Suppressor macrophage treated with lipopolysaccharide for 1 hour (primary cell): Measurements from ENCODE around the gene TAS2R7.
"Not testable (repeated sequence)": the region's sequence is repeated elsewhere in the genome, so short reads cannot be mapped to it uniquely, and the experiment has no call there.

Experiments
- DNase-seq, 3 donors: peaks; one replicate each; pipeline ENCODE4 v3.0.0-alpha.2; 2020 to 2022

TAS2R7 gene, protein sequence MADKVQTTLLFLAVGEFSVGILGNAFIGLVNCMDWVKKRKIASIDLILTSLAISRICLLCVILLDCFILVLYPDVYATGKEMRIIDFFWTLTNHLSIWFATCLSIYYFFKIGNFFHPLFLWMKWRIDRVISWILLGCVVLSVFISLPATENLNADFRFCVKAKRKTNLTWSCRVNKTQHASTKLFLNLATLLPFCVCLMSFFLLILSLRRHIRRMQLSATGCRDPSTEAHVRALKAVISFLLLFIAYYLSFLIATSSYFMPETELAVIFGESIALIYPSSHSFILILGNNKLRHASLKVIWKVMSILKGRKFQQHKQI

DNA sequence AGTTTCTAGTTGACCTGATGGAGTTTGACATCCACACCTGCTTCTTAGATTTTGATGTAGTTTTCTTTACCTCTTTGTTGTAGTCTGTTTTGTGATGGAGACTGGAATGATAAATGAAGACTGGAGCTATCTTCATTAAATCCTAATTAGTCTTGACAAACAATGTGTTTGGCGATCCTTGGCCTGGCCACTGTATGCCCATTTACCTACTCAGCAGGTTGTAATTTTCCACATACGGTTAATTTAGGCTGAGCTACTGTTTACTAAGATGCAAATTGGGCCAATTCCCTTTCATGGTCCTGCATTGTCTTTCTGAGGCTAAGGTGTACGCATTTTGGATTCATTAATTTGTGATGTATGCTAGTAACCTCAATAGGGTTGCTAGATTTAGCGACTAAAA lies at the start of gene TAS2R7:
Gene TAS2R7 (minus strand): TSS at position 41 of the 400 bp plus-strand sequence. CDS start 57 bp downstream, outside the sequence.
- no peak for DNase-seq

DNA sequence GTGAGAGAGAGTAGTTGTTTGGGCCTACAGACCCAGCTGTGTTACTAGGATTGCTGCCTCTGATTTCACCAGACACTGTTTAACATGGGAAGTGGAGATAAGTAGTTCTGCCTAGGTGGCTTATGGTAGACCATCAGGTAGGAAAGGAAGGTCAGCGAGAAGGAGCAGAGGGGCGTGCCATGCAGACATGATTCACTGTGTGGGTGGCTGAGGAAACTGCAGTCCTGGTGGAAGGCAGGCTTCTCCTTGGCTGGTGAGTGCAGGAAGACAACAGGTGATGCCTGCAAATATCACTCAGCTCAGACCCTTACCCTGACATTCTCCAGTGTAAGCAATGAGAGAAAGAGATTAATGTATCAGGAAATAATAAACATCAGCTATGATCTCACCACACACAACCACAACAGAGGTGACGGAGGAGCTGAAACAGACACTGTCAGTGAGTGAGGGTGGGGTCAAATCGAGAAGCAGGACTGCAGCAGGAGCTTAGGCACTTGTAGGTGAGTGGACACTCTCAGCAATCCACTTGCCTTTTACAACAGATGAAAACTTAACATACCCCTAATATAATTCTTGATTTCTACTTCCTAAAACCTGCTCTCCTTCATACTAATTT lies 48.9 kb upstream of the TAS2R7 start:
- DNase-seq: no peak

DNA sequence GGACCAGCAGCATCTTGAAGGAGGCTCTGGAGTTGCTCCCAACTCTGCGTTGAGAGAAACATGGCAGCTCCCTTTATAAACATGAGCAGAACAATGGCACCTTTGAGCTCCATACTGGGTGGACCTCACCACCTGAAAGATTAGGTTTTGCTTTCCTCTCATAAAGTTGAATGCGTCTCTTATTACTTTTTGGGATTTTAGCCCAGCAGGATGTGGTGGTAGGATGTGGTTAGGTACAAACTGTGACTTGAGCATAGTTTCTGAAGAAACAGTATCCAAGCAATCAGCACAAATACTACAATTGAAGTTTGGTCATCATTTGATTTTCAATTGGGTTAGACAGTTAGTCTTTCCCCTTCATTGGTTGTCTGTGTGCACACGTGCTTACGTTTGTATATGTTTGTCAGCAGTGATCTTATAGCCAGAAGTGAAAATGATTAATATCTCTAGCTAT lies 47.0 kb upstream of the TAS2R7 start, which contains the start of gene PRR4:
Gene PRR4 (minus strand): TSS at position 51 of the 454 bp plus-strand sequence. CDS start 38 bp downstream, at position 13.
- no peak for DNase-seq

DNA sequence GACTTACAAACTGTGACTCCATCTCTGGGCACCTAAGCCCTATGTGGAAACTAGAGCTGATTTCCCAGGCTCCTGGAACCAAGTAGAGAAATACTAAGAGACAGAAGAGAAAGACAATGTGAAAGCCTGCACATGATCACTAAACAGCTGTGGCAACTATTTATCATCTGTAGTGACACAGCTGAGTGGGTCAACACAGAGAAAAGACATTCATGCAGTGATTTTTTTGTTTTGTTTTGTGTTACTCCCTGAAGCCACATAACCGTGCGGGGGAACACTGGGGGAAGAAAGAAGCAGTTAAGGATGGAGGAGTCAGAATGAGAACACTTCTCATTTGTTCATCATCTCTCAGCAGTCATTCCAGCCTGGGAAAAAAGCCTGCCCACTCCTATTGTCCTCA lies 45.3 kb upstream of the TAS2R7 start:
- DNase-seq: no peak

DNA sequence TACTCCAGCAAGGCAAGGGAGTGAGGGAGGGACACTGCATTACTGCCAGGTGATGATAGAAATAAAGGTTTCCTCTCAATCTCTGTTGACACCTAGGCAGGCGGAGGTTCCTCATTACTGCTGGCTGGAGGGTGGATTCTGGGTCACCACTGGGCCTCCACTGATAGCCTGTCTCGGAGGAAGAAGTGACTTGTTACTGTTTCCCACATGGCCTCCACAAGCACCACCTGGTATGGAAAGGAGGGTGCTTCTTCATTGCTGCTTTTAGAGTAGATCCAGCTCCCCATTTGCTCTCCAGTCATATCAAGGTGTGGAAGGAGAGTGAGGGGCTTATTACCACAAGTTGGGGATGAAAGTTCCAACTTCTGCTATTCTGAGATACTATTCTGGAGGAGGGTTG lies 40.4 kb upstream of the TAS2R7 start:
- no peak for DNase-seq

DNA sequence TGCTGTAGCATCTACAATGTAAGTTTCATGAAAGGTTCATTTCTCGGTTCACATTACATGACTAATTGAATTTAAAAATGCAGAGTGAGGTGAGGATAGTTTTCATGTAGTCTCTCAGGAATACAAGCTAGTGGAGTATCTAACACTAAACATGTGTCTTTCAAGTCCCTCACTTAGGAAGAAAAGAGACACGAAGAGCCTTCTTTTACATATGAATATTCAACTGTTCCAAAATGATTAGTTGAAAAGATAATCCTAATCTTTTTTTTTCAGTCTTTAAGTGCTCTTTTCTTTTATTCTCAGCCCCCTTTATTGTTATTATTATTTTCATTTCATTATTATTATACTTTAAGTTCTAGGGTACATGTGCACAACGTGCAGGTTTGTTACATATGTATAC lies 36.0 kb upstream of the TAS2R7 start:
- DNase-seq: no peak

DNA sequence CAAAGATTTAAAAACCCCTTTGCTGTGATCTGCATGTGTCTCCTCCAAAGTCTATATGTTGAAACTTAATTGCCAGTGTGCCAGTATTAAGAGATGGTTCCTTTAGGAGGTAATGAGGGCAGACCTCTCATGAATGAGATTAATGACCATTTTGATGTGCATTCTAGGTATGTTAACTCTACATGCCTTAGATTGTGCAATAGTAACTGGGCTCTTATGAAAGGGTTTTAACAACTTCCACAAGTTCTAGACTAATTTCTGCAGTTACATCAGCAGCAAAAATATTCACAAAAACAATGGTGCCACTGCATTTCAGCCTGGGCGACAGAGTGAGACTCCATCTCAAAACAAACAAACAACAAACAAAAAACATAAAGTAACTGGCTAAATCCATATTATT lies 27.6 kb upstream of the TAS2R7 start:
- no peak for DNase-seq

DNA sequence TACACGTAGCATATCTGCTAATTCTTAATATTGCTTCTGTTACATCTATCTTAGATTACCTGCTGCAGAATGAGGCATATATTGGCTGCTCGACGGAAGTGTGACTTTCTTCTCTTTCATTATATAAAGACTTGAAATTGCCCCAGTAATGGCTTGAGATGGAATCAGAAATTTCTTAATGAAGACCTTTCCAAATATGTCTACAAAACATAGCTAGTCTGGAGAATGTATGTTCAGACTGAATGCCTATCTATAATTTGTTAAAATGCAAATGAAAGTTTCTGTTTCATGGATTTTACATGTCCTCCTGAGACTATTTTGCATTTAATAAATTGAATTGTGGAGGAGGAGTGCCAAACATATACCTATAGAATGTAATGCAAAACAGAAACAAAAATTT lies 23.8 kb upstream of the TAS2R7 start, which contains the start of gene TAS2R10:
Gene TAS2R10 (minus strand): TSS at position 101 of the 400 bp plus-strand sequence. CDS start 89 bp downstream, at position 12.
- no peak for DNase-seq

DNA sequence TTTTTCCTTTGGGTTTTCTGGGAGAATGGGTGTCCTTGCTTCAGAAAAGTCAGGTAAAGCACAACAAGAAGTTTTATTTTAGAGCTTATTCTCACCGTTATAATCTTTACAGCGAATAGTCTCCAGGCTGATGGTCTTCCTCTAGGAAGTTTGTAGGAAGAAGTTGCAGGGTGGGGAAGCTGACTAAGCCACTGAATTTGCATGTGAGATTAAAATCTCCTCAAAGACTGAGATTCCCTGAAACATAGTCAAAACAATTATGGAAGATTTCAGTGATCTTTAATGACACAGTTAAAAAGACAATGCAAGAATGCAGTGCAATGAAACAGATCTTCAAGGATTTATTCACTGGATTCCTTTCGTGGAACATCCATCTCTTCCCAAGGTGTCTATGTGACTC lies 22.5 kb upstream of the TAS2R7 start:
- no peak for DNase-seq

DNA sequence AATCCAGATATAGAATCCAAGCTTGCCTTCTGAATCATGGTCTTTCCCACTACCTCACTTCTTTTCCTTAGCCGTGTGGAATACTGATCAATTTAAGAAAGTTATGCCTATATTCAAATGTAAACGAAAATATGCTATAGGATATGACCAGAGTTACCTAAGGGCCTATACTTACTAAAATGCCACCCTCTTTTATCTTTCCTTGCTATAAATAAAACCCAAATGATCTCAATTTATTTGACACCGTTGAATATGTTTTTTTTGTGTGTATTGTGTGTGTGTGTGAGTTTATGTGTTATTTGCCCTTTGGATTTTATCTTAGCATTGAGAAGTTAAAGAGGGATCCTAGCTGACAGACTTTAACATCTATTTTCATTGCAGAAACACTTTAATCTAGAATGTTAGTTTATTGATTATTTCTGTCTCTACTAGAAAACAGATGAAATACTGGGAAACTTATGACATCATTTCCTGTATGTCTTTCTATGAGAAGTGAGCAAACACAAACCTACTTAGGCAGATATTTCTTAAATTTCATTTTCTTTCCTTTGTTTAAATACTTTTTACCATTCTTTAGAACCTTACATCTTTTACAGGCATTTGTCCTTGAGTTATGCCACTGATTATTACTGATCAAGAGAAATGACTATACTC lies 9.6 kb upstream of the TAS2R7 start:
- no peak for DNase-seq

DNA sequence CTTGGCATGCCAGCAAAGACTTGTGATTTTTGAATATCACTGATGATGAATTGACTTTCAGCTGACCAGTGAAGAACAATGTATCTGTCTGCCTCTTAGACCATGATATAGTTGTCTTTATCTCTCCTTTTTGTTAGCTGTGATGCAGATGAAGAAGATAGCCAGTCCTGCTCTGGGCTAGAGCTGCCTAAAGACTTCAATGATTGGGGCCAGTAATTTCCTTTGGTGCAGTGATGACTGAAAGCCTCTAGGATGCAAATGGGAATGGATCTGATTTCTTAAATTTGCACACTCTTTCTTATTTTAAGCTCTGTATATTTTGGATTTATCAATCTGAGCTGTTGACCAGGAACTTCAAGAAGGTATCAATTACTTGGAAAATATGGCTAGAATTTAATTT lies 7.6 kb upstream of the TAS2R7 start, which contains the start of gene TAS2R9:
Gene TAS2R9 (minus strand): TSS at position 101 of the 400 bp plus-strand sequence. CDS start 93 bp downstream, at position 8.
- DNase-seq: no peak

DNA sequence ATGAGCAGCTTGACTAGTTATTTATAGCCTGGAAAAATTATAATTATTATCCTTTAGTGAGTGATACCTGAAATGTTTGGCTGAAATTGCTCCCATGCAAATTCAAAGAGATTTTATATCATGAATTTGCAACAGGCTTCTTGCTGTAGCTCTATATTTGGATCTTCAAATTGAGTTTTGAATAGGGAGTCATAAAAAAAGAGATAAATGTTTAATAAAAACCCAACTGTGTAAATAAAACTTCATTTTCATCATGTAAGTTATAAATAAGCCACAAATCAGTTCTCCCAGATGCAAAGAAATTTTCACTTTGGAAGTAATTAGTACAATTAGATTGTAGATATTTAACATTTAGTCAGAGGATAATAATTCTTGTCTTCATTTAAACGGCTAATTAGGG lies 4.8 kb upstream of the TAS2R7 start, which contains the start of gene TAS2R8:
Gene TAS2R8 (minus strand): TSS at position 101 of the 400 bp plus-strand sequence. CDS start 306 bp downstream, outside the sequence.
- no peak for DNase-seq

DNA sequence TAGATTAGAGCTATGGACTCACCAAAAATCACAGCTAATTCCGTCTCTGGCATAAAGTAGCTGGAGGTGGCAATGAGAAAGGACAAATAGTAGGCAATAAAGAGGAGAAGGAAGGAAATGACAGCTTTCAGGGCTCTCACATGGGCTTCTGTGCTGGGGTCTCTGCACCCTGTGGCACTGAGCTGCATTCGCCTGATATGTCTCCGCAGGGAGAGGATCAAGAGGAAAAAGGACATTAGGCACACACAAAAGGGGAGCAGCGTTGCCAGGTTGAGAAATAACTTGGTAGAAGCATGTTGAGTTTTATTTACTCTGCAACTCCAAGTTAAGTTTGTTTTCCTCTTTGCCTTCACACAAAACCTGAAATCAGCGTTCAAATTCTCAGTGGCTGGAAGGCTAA lies 686 bp downstream of the TAS2R7 start:
- no peak for DNase-seq

DNA sequence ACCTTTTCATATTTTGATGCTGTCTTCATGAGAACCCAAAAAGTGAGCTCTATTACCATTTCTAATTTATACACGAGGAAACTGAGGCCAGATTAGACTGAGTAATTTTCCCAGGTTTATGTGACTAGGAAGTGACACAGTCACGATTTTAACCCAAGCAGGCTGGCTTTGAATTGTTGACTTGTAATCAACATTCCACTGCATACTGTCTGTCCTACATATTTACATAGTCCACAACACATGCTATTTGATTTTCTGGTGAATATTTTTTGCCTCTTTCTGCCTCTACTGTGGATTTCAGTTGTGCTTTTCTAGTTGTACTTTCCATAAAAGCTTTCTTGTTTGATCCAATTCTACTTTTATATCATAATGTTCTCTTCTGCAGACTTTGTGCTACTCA lies 8.2 kb downstream of the TAS2R7 start:
- no peak for DNase-seq

DNA sequence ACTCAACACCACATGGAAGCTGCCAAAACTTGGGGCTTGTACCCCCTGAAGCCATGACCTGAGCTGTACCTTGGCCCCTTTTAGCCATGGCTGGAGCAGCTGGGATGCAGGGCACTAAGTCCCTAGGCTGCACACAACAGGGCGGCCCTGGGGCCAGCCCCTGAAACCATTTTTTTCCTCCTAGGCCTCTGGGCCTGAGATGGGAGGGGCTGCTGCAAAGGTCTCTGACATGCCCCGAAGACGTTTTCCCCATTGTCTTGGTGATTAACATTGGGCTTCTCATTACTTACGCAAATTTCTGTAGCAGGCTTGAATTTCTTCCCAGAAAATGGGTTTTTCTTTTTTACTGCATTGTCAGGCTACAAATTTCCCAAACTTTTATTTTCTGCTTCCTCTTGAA lies 10.7 kb downstream of the TAS2R7 start:
- not testable (repeated sequence) for DNase-seq

DNA sequence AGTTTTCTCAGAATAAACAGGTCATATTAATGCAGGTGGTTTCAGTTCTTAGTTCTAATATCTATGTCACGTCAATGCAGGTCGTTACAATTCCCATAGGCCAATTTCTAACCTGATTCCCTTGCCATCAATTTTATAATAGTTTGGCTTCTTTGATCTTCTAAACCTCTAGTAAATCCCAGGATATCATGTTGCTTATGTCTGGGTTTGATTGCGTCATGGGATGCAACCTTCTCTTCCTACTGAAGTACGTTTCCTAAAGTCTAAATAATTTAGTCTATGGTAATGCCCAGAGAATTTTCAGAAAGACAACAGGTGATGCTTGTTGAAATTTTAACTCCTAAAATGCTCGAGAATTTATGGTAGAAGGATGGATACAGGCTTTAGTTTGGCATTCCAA lies 19.2 kb downstream of the TAS2R7 start:
- no peak for DNase-seq

DNA sequence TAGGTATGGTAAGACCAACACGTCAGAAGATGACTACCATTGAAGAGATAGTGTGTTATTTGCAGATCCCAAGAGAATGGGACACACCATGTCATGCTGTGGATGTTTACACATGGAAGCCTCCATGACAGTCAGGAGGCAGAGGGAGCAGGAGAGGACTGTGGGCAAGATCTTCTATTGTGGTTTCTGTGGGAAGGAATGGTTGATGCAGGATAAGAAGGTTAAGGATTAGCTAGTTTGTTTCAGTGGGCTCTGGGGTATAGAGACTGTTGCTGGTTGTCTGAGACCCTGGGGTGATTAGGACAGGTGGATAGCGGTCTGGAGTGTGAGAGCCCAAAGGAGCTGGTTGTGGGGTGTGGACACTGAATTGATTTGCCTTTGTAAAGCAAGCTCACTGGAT lies 23.3 kb downstream of the TAS2R7 start:
- no peak for DNase-seq

DNA sequence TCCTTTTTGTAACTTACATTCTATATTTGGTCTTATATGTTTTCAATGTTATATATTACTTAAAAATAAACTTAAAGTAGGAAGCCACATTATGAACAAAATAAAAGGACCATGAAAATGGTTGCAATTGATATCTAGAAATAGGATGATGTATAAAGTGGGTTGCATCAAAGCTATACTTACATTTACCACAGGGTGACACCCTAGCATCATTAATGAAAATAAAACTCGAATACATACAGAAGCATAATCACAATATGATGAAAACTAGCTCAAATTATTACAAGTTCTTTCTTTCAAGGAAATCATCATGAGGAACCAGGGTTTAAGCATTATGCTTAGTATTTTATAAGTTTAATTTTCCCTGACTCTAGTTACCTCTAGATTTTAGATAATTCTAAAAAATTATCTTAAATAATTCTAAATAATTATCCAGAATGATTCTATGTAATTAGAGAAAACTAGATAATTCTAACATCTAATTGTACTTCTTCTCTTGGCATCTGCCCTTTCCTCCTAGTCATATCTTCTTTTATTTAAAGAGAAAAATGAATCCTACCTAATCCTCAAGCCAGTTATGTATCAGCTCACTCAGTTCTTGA lies 31.2 kb downstream of the TAS2R7 start:
- DNase-seq: peak; percentile 18 to 52 (median 45)

DNA sequence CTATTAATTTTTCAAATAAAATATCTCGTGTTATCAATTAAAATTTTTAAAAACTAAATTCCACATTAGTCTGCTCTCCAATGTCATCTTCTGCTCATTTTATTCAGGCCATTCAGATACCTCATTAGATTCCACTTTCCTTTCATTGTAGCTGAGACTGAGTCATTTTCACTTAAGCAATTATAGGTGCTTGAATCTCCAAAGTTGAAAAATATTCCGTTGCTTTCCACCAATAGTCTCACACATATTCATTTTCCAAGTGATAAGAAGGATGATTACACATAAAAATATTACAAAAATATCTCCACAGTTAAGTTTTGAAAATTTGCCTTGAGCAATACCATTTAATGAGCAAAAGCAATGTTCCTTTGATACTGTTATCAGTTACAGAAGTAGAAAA lies 42.8 kb downstream of the TAS2R7 start:
- no peak for DNase-seq

DNA sequence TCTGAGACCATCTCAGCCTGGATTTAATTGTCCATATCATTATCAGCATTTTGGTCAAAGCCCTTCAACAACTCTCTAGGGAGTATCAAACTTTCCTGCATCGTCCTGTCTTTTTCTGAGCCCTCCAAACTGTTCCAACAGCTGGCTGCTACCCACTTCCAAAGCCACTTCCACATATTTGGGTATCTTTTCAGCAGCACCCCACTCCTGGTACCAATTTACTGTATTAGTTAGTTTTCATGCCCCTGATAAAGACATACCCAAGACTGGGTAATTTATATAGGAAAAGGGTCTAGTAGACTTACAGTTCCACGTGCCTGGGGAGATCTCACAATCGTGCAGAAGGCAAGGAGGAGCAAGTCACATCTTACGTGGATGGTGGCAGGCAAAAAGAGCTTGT lies 46.2 kb downstream of the TAS2R7 start:
- DNase-seq: no peak

DNA sequence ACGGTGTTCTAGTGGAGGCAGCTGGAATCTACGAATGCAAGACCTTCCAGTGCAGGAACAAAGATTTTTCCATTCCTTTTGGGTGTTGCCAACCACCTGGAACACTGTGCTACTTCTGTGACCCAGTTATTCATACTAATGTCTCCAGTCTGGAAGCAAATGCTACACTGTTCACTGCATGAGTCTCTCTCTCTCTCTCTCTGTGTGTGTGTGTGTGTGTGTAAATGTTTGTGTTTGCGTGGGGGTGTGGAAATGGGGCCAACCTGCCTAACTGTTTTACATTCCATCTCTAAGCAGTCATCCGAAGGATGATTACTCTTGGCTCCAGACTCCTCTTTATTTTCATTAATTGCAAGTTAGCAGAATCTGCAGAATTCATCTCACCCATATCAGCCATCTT lies 49.4 kb downstream of the TAS2R7 start:
- DNase-seq: no peak
